ENCODE data around the gene RUNX2.

- TF ChIP-seq CTCF (IDR thresholded peaks at IDR 0.05; ENCODE audit: insufficient read depth, low read depth, low read length) (no peak), EZH2 (IDR thresholded peaks at IDR 0.05; ENCODE audit: insufficient read depth, low read length) (no peak)
Measured at GRCh38 chr6:45556828-45557227, 228.7 kb downstream of the RUNX2 start.
